Aorta (tissue), 5 donors: ENCODE measurements around the gene ACTN1. TPM values are rescaled to one million over a fixed set of nuclear protein-coding genes. Genes with fewer than 3 reads are reported as not detected.

Source experiments
- ATAC-seq: fragments of 200-7000 bp; cut with Tn5 transposase; one replicate; pipeline ENCODE4 v1.9.1; 2022; ENCODE audit warnings: moderate library complexity; ENCODE audit not compliant: low FRiP score
- DNase-seq, 2 donors: peaks; one replicate each; pipeline ENCODE4 v3.0.0-alpha.2; 2020
- H3K27ac ChIP-seq, 2 donors: one replicate each; pipeline ENCODE4 v1.5.1; 2013; ENCODE audit warnings: low read length in 2 of 2, mild to moderate bottlenecking in 2 of 2, moderate library complexity in 2 of 2, control low read depth in 1 of 2, inconsistent platforms in 1 of 2, low read depth in 1 of 2
- H3K27me3 ChIP-seq, 2 donors: one replicate each; pipeline ENCODE4 v1.6.1; 2013; ENCODE audit warnings: control low read depth in 1 of 2, low read length in 1 of 2, mild to moderate bottlenecking in 1 of 2, moderate library complexity in 1 of 2; ENCODE audit not compliant: insufficient read depth in 2 of 2, control insufficient read depth in 1 of 2
- H3K36me3 ChIP-seq, 2 donors: one replicate each; pipeline ENCODE4 v1.6.1; 2013; ENCODE audit warnings: control low read depth in 1 of 2, low read length in 1 of 2, mild to moderate bottlenecking in 1 of 2; ENCODE audit not compliant: insufficient read depth in 2 of 2, control insufficient read depth in 1 of 2
- H3K4me1 ChIP-seq, 2 donors: one replicate each; pipeline ENCODE4 v1.6.1; 2013; ENCODE audit warnings: low read length in 2 of 2, control low read depth in 1 of 2, mild to moderate bottlenecking in 1 of 2, moderate library complexity in 1 of 2; ENCODE audit not compliant: insufficient read depth in 2 of 2, control insufficient read depth in 1 of 2
- H3K4me3 ChIP-seq, 2 donors: one replicate each; pipeline ENCODE4 v1.5.1; 2013; ENCODE audit warnings: low read length in 2 of 2, control low read depth in 1 of 2, mild to moderate bottlenecking in 1 of 2
- H3K9me3 ChIP-seq: one replicate; pipeline ENCODE4 v1.6.1; 2013; ENCODE audit warnings: mild to moderate bottlenecking, low read length; ENCODE audit not compliant: control insufficient read depth
- WGBS, 2 donors: extraction: QIAGEN DNeasy Blood & Tissue Kit; methylation state at CpG; one replicate each; pipeline ENCODE4 v1.1.7; 2013; 5-methylcytosine and 5-hydroxymethylcytosine counted together
- intact Hi-C, 2 donors: fragments of 100-400 bp; cut with DNase I; formaldehyde crosslinking; loops; one replicate each; pipeline versions ENCODE4 v1.14.2 to v1.15.0; 2022
- polyA plus RNA-seq, 2 donors: library from polyadenylated mRNA; stranded (reverse); fragments of 200-250 nt; gene quantifications; one replicate each; pipeline ENCODE4 v1.2.3, GENCODE V29; 2013
- total RNA-seq, 2 donors: library from RNA; stranded (reverse); fragmentation: NEBNext Ultra II Directional; extraction: Animal tissue kit (Norgen Biotek cat#: 25700); gene quantifications; one replicate each; pipeline ENCODE4 v1.2.1, GENCODE V29; 2021
- donor health status: healthy with polysubstance abuse.
- donor health status: Bipolar disorder and iron deficiency.
- donor health status: DM: no; HTN: no; CAD: no.
- donor health status: DM: no; HTN: no; CAD: no.
- donor health status: DM: yes; HTN: yes; CAD: no.

The ACTN1 gene
- total and polyA plus RNA-seq, 4 donors = 82.0 to 1,590 (median 631) TPM

DNA sequence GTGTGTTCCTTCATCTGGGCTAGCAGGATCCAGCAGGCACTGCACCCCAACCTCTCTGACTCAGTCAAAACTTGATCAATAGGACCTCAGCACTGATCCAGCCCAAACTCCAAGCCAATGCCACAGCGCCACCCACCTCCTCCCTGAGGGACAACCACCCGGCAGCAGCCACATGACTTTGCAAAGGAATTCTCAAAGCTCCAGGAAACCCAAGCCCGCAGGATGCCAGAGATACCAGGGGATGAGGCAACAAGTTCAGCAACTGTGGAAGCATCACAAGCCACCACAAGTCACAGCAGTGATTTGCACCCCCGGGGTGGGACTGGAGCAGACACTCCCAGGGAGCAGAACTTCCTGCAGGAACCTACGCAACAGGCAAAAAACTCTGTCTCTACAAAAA is 37.3 kb downstream of the ACTN1 start:
- 7 to 8% methylated on average over 5 of the region's 5 CpGs for WGBS, 2 donors
- H3K4me1 ChIP-seq = peaks cover 3 to 7% of the 10 kb centered on the region in 2 donors
- no peaks in the 10 kb centered on the region for H3K9me3 ChIP-seq
- no peaks in the 10 kb centered on the region for H3K27me3 ChIP-seq
- peak; percentile 13 for ATAC-seq
- no peaks in the 10 kb centered on the region for H3K36me3 ChIP-seq
- DNase-seq = peak; percentile 84
- H3K4me3 ChIP-seq = no peak overlapping the region
- intact Hi-C loops = loop anchor here (2.0 to 5.0 kb wide), 2 partner anchors 13 to 35 kb away; partner anchors contain the start of gene ACTN1 (in 1 of the 2)
- peak overlapping the region; percentile 94 to 95 for H3K27ac ChIP-seq

DNA sequence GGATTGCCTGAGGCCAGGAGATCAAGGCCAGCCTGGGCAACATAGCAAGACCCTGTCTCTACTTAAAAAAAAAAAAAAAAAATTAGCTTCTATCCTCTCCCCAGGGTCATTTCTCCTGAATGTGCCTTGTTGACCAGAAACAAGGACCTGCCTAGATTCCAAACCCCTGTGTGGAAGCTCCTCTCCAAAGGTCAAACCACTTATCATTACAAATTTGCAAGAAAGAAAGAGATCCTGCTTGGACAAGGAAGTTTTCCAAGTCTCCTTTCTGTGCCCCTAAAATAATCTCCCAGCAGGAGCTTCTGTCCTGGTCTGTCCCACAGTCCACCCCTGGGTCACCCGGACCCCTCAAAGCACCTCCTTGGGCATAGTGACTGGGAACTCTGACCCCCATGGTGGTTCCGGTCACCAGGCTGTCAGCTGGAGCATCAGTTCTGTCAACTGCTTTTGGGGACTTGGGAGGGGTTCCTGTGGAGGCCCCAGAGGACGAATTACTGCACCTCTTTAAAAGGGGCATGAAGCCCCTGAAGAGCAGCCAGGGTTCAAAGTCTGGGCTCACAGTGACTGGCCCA is 38.4 kb downstream of the ACTN1 start:
- Histone ChIP-seq H3K27me3 (no peaks in the 10 kb centered on the region), H3K4me1 (peaks cover 5 to 7% of the 10 kb centered on the region in 2 donors), H3K27ac (peak overlapping the region; percentile 94 to 95), H3K9me3 (no peaks in the 10 kb centered on the region), H3K36me3 (no peaks in the 10 kb centered on the region), H3K4me3 (no peak overlapping the region)
- WGBS, 2 donors = 39 to 45% methylated on average over 3 of the region's 3 CpGs
- DNase-seq (no peak), ATAC-seq (no peak)
- intact Hi-C loops = loop anchor here (2.0 to 5.0 kb wide), 2 partner anchors 14 to 37 kb away; partner anchors contain the start of gene ACTN1 (in 1 of the 2)

DNA sequence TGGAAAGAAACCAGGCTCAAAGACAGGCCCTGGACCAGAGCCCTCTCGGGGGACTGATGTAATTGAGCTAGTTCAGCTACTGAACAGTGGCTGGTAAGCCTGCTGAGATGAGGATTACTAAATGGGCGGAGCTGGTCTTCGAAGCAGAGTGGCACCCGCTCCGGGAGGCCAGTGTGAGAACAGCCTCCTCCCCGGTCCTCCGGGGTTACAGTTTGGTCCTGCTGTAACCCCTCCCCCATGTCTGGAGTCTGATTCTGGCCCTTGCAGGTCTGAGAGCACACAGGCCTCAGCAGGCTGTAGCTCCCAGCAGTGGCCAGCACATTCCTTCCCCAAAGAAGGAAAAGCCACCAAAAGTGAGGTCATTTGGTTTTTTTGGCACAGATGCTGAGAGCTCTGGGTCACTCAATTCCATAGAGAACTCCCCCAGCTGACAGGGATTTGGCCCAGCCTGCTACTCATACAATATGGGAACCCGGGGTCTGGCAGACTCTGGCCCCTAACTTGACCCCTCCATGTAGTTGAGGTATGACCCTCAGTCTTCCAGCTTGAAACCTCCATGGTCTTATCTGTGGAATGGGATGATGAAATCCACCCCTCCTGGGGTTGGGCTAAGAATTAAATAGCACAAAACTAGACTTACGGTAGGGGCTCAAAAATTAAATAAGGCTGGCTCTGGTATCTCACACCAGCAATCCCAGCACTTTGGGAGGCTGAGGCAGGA is 39.0 kb downstream of the ACTN1 start:
- no peaks in the 10 kb centered on the region for H3K27me3 ChIP-seq
- peak; percentile 89 for ATAC-seq
- H3K36me3 ChIP-seq = no peaks in the 10 kb centered on the region
- intact Hi-C loops = loop anchor here (2.0 to 5.0 kb wide), 2 partner anchors 15 to 37 kb away; partner anchors contain the start of gene ACTN1 (in 1 of the 2)
- peak overlapping the region; percentile 95 to 97 for H3K27ac ChIP-seq
- peaks cover 4 to 7% of the 10 kb centered on the region in 2 donors for H3K4me1 ChIP-seq
- no peaks in the 10 kb centered on the region for H3K9me3 ChIP-seq
- 2 to 4% methylated on average over 9 of the region's 9 CpGs for WGBS, 2 donors
- no peak overlapping the region for H3K4me3 ChIP-seq
- DNase-seq = peak; percentile 92 to 93

- WGBS, 2 donors = 12 to 14% methylated on average over 11 of the region's 11 CpGs
- Histone ChIP-seq H3K27me3 (no peaks in the 10 kb centered on the region), H3K27ac (peak overlapping the region; percentile 10 to 97), H3K36me3 (no peaks in the 10 kb centered on the region), H3K4me3 (no peak overlapping the region), H3K4me1 (peaks cover 4 to 7% of the 10 kb centered on the region in 2 donors), H3K9me3 (no peaks in the 10 kb centered on the region)
- ATAC-seq (no peak), DNase-seq (peak in 1 of 2 donors; percentile 43)
- intact Hi-C loops = no loop called here
Measured at GRCh38 chr14:68939181-68939892, 39.8 kb downstream of the ACTN1 start.

GRCh38 chr14:68938271-68939150 is 40.6 kb downstream of the ACTN1 start:
- Histone ChIP-seq H3K4me1 (peaks cover 4 to 7% of the 10 kb centered on the region in 2 donors), H3K4me3 (no peak overlapping the region), H3K27me3 (no peaks in the 10 kb centered on the region), H3K27ac (peak overlapping the region; percentile 10 to 97), H3K9me3 (no peaks in the 10 kb centered on the region), H3K36me3 (no peaks in the 10 kb centered on the region)
- WGBS, 2 donors = 5 to 16% methylated on average over 4 of the region's 4 CpGs
- DNase-seq = peak in 1 of 2 donors; percentile 43
- intact Hi-C loops = no loop called here
- no peak for ATAC-seq

DNA sequence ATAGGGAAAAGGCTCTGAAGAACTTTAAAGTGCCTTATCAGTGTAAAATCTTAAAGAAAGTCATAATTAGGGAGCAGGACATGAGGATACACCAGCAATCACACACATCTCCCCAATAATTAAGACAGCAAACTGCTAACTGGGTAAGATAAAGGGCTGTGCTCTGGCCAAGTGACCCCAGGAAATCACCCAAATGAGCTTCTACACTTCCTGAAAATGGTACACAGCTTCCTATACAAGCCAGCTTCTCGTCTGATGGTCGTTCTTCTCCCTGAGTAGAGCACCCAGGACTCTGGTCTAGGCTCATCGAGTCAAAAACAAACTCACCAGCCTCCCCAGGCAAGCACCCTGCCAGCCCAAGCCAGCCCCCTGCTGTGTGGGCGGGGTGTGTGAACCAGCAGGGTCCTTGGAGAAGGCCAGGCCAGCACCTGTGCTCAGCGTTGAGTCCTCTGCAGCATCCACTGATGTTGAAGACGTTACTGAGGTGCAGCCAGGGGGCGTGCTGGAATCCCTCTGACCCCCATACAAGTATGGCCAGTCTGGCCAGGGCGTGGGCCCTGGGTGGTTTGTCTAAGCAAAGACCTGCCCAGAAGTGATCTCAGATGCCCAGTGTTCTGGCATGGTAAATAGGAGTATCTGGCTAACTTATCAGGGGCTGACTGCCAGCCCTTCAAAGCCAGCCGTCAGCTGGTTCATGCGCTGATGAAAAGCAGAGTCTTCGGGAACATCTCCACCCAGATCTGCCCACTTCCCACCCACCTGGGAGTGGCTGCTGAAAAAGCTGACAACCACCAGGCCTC is 41.4 kb downstream of the ACTN1 start:
- DNase-seq = peak; percentile 67 to 83
- H3K4me1 ChIP-seq = peaks cover 4 to 7% of the 10 kb centered on the region in 2 donors
- intact Hi-C loops = no loop called here
- WGBS, 2 donors = 7 to 8% methylated on average over 11 of the region's 11 CpGs
- ATAC-seq = peak; percentile 23
- peaks cover 0 to 2% of the 10 kb centered on the region in 2 donors for H3K36me3 ChIP-seq
- no peak overlapping the region for H3K4me3 ChIP-seq
- H3K27ac ChIP-seq = peak overlapping the region; percentile 50 to 97
- H3K27me3 ChIP-seq = no peaks in the 10 kb centered on the region
- no peaks in the 10 kb centered on the region for H3K9me3 ChIP-seq

GRCh38 chr14:68936980-68937379 is 42.1 kb downstream of the ACTN1 start:
- Histone ChIP-seq H3K9me3 (no peaks in the 10 kb centered on the region), H3K4me1 (peaks cover 4 to 7% of the 10 kb centered on the region in 2 donors), H3K36me3 (peaks cover 0 to 2% of the 10 kb centered on the region in 2 donors), H3K27ac (peak overlapping the region; percentile 59 to 94), H3K4me3 (no peak overlapping the region), H3K27me3 (no peaks in the 10 kb centered on the region)
- WGBS, 2 donors = 10 to 13% methylated on average over 2 of the region's 2 CpGs
- intact Hi-C loops = no loop called here
- no peak for ATAC-seq
- no peak for DNase-seq
